HG03139 (cell line): ENCODE data around the gene ZCCHC18.
A peak's percentile ranks its signal among the peaks of the same experiment; 100 is the strongest.

Experiments used
- ATAC-seq: cut with Tn5 transposase; IDR thresholded peaks from one replicate; pipeline ENCODE4 v1.9.1; 2021; ENCODE audit not compliant: unreplicated experiment

Gene ZCCHC18

GRCh38 chrX:104130808-104131207 is 18.5 kb downstream of the ZCCHC18 start:
- no peak for ATAC-seq

GRCh38 chrX:104134583-104135261 is 22.4 kb downstream of the ZCCHC18 start:
- ATAC-seq = no peak

GRCh38 chrX:104135677-104136076 is 23.4 kb downstream of the ZCCHC18 start:
- ATAC-seq = no peak

GRCh38 chrX:104136241-104137019 is 24.1 kb downstream of the ZCCHC18 start:
- ATAC-seq = peak; percentile 87

GRCh38 chrX:104137496-104137895 is 25.2 kb downstream of the ZCCHC18 start:
- no peak for ATAC-seq

- ATAC-seq = no peak
Observed at GRCh38 chrX:104141087-104141760, 28.9 kb downstream of the ZCCHC18 start.

- ATAC-seq = no peak
Observed at GRCh38 chrX:104151037-104151436, 38.7 kb downstream of the ZCCHC18 start.

- peak; percentile 90 for ATAC-seq
Observed at GRCh38 chrX:104156630-104157529, 44.6 kb downstream of the ZCCHC18 start, which contains the start of gene SLC25A53. Gene SLC25A53, minus strand, starts transcription at chrX:104157009. Its CDS starts 51,752 bp downstream, at chrX:104105257.
